Stimulated activated CD4-positive, alpha-beta T cell treated with anti-CD3 and anti-CD28 coated beads, Interleukin-2, amount 100 ng/mL, for 24 hours (primary cell): Measurements from ENCODE around the gene IFI35.
"Not testable (repeated sequence)": the region's sequence is repeated elsewhere in the genome, so short reads cannot be mapped to it uniquely, and the experiment has no call there.

Experiments
- DNase-seq, 2 donors: peaks; one replicate each; pipeline ENCODE4 v3.0.0-alpha.2; 2020

The IFI35 gene

DNA sequence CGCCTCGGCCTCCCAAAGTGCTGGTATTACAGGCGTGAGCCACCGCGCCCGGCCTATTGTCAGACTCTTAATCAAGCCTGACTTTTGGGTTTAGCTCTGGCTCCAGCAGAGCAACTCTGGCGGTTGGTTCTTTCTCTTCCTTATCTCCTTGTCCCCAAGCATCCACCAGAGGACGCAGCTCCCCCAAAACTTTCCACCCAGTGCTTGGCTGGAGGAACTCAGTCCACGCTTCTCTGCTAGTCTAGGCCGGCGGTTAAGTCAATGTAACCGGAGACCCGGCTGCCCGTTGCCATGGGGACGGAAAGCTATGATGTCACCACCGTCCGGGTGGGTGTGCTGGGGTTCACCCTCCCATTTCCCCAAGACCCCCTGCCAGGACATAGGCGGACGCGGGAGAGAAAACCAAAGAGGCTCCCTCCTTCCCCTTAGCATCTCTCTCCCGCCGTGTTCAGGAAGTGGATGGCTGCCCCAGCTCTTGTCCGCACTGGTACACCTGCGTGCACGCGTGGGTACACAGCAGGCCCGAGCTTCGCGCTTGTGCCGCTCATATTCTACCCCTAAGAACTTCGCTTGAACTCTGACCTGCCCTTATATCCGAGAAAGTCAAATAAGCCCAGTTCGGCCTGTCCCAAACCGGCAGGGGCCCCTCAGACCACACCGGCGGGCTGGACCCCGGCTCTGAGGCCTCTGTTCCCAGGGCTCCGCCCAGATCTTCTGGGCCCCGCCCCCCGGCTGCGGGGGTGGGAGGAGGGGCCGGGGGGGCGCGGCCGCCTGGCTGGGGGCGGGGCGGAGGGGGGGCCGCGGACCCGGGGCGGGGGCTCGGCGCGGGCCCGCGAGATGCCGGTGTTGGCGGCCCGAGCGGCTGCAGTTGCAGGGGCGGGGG, 18.1 kb downstream of the IFI35 start, which contains the start of gene RND2:
Gene RND2, plus strand, starts transcription at position 825 of the 883 bp plus-strand sequence. CDS start 117 bp downstream, outside the sequence.
- peak; percentile 78 to 81 for DNase-seq

DNA sequence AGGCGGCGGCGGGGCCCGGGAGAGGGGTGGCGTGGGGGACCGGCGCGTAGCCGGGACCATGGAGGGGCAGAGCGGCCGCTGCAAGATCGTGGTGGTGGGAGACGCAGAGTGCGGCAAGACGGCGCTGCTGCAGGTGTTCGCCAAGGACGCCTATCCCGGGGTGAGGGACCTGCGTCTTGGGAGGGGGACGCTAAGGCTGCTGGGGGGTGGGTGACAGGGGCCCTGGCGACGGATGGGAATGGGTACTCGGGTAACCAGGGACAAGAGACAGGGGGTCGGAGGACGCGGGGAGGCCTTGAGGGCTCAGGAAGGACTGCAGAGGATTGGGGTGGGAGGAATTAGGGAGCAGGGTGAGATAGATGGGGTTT, 18.7 kb downstream of the IFI35 start:
- no peak for DNase-seq

DNA sequence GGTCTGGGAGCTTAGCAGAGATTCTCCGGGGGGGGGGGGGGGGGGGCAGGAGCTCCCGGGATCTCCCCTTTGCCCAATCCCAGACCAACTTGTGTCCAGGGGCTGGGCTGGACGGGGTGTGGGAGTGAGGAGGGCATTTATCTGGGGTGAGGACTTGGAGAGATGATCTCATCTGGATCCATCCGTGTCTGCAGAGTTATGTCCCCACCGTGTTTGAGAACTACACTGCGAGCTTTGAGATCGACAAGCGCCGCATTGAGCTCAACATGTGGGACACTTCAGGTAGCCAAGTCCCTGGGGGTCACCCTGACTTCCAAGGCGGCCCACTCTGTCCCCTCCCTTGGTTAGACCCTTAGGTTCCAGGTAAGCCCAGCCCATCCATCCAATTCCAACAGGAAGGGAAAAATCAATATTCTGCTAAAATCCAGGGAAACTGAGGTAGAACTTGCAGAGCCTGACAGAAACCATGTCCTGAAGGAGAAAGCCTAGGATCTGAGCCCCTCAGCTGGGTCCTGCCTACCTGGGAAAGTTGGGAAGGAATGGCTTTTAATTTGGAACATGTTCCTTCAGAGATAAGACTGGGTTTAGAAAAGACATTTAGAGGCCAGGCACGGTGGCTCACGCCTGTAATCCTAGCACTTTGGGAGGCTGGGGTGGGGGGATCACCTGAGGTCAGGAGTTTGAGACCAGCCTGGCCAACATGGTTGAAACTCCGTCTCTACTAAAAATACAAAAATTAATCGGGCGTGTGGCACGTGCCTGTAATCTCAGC, 19.4 kb downstream of the IFI35 start:
- DNase-seq: no peak

GRCh38 chr17:43026595-43026994, 20.0 kb downstream of the IFI35 start:
- no peak for DNase-seq

- DNase-seq: no peak
Observed at GRCh38 chr17:43027091-43028032, 20.8 kb downstream of the IFI35 start.

DNA sequence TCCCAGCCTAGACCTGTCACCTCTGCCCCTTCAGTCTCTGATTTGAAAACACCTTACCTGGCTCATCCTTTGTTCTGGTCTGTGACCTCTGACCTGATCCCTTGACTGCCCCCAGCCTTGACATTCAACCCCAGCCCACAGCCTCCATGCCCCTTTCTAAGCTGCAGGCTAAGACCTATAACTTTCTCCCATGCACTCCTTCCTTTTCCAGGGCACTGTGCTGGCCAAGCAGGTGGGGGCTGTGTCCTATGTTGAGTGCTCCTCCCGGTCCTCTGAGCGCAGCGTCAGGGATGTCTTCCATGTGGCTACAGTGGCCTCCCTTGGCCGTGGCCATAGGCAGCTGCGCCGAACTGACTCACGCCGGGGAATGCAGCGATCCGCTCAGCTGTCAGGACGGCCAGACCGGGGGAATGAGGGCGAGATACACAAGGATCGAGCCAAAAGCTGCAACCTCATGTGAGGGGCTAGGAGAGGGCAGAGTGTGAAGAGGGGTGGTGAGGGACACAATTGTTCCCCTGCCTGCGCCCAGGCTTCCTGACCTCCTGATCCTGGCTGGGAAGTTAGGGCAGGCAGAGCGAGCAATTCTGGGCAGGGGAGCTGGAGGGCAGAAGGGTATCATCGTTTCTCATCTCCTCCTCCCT, 21.8 kb downstream of the IFI35 start:
- DNase-seq: no peak

- DNase-seq: no peak
Observed at GRCh38 chr17:43030137-43030767, 23.7 kb downstream of the IFI35 start.

- DNase-seq: no peak
Observed at GRCh38 chr17:43031666-43032065, 25.1 kb downstream of the IFI35 start.

- no peak for DNase-seq
Observed at GRCh38 chr17:43033948-43034881, 27.6 kb downstream of the IFI35 start.

DNA sequence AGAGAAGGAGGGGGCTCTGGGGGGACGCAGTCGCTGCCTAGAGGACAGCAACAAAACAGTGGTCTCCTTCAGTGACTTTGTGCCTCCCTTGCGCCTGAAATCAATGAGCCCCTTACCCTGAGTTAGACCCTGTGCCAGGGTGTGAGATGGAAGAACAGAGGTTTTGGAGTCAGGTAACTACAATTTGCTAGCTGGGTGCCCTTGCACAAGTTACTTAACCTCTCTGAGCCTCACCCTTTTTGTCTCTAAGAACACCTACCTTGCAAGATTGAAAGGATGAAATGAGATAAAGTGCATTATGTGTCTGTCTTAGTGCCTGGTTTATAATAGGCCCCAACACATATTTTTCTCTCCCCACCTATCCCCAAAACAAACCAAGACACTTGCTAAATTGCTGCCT, 28.3 kb downstream of the IFI35 start:
- no peak for DNase-seq

DNA sequence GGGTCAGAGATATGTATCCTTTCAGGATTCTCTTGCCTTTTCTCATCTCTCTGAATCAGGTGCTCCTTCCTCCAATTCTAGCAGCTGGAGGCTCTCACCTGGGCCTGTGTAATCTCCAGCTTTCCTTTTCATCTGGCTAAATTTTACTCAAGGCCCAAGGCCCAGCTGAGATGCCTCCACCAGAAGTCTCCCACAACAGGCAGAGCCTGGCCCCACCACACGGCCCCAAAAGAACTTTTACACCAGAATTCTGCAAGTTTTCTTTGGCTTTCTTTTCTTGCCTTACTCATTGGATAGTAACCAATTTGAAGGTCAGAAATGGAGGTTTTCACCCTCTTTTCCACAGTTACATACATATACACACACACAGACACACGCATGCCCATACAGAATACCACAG, 33.1 kb downstream of the IFI35 start:
- no peak for DNase-seq

- no peak for DNase-seq
Observed at GRCh38 chr17:43040655-43041054, 34.1 kb downstream of the IFI35 start.

GRCh38 chr17:43042025-43042628, 35.5 kb downstream of the IFI35 start:
- no peak for DNase-seq

GRCh38 chr17:43043307-43043706, 36.7 kb downstream of the IFI35 start:
- DNase-seq: no peak

DNA sequence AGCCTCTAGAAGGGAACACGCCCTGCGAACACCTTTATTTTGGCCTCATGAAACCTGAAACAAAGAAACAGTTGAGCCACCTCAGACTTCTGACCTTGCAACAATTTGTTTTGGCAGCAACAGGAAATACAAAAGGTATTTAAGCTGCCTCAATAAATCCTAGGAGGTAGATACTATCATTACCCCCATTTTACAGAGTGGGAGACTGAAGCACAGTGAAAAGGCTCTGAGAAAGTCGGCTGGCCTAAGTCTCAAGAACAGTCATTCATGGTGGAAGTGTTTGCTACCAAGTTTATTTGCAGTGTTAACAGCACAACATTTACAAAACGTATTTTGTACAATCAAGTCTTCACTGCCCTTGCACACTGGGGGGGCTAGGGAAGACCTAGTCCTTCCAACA, 37.4 kb downstream of the IFI35 start:
- DNase-seq: no peak

- DNase-seq: no peak
Observed at GRCh38 chr17:43051969-43052368, 45.4 kb downstream of the IFI35 start.

GRCh38 chr17:43053008-43053407, 46.4 kb downstream of the IFI35 start:
- DNase-seq: not testable (repeated sequence)

DNA sequence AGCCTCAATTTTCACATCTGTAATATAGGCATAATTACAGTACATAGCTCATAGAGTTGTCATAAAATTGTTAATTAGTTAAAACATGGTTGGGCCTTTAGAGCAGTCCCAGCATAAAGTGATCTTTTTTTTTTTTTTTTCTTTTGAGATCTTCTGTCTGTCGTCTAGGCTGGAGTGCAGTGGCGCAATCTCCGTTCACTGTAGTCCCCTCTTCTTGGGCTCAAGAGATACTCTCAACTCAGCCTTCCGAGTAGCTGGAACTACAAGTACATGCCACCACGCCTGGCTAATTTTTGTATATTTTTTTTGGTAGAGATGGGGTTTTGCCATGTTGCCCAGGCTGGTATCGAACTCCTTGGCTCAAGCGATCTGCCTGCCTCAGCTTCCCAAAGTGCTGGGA, 49.5 kb downstream of the IFI35 start:
- DNase-seq: no peak

DNA sequence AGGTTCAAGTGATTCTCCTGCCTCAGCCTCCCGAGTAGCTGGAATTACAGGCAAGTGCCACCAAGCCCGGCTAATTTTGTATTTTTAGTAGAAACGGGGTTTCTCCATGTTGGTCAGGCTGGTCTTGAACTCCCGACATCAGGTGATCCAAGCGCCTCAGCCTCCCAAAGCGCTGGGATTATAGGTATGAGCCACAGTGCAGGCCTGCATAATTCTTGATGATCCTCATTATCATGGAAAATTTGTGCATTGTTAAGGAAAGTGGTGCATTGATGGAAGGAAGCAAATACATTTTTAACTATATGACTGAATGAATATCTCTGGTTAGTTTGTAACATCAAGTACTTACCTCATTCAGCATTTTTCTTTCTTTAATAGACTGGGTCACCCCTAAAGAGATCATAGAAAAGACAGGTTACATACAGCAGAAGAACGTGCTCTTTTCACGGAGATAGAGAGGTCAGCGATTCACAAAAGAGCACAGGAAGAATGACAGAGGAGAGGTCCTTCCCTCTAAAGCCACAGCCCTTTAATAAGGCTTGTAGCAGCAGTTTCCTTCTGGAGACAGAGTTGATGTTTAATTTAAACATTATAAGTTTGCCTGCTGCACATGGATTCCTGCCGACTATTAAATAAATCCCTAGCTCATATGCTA, 56.5 kb downstream of the IFI35 start:
- DNase-seq: no peak
